ENCODE results near the gene C1RL.

GRCh38 chr12:7146228-7146627, 37.2 kb upstream of the C1RL start:
- TF ChIP-seq CTCF (IDR thresholded peaks at IDR 0.05; ENCODE audit: insufficient read depth, low read length, poor library complexity, severe bottlenecking) (no peak), EZH2phosphoT487 (conservative IDR thresholded peaks at IDR 0.05; ENCODE audit: low read length) (no peak)
